IMR-90 (cell line): ENCODE results near the gene EIF3K. TPM values are rescaled to one million over a fixed set of nuclear protein-coding genes. Genes with fewer than 3 reads are reported as not detected.
A peak's percentile ranks its signal among the peaks of the same experiment; 100 is the strongest.

Experiments
- ATAC-seq: fragments of 200-7000 bp; cut with Tn5 transposase; 2 replicates; pipeline ENCODE4 v1.9.1; 2020; ENCODE audit warnings: low read depth, mild to moderate bottlenecking, moderate library complexity
- BruUV-seq: library from RNA; stranded (reverse); fragments of 400-500 nt; replicated peaks from 2 replicates; lab custom pipeline; 2021; lab: Mats Ljungman, UMichigan
- CTCF ChIA-PET: fragments of 300-600 bp; formaldehyde crosslinking; extraction: SDS; loops from one replicate; lab custom pipeline; 2021; ENCODE audit warnings: antibody characterized with exemption; lab: Yijun Ruan, JAX
- POLR2A ChIA-PET: fragments of 300-600 bp; sonication (Branson Sonifier 250); formaldehyde crosslinking; loops from one replicate; lab custom pipeline; 2022; ENCODE audit warnings: antibody characterized with exemption; ENCODE audit not compliant: unreplicated experiment; lab: Charles Lee
- DNase-seq: peaks from one replicate; pipeline ENCODE4 v3.0.0; 2013
- H2AFZ ChIP-seq: replicated peaks from 2 replicates; pipeline ENCODE3; 2013; ENCODE audit warnings: low read length, mild to moderate bottlenecking; ENCODE audit not compliant: poor library complexity
- H2AK5ac ChIP-seq: 2 replicates; pipeline ENCODE4 v1.6.1; 2013; ENCODE audit warnings: low read depth, low read length, inconsistent platforms
- H2AK9ac ChIP-seq: replicated peaks from 2 replicates; pipeline ENCODE3; 2013; ENCODE audit warnings: mild to moderate bottlenecking, low read depth, low read length, moderate library complexity; ENCODE audit not compliant: poor library complexity
- H2BK120ac ChIP-seq: 2 replicates; pipeline ENCODE4 v1.6.1; 2013; ENCODE audit warnings: low read depth, low read length, inconsistent platforms
- H2BK15ac ChIP-seq: 3 replicates; pipeline ENCODE4 v1.6.1; 2013; ENCODE audit warnings: low read depth, low read length, inconsistent platforms
- H2BK20ac ChIP-seq: 2 replicates; pipeline ENCODE4 v1.6.1; 2013; ENCODE audit warnings: low read depth, mild to moderate bottlenecking, inconsistent platforms, low read length, moderate library complexity
- H2BK5ac ChIP-seq: 2 replicates; pipeline ENCODE4 v1.6.1; 2013; ENCODE audit warnings: mild to moderate bottlenecking, low read depth, low read length, inconsistent platforms; ENCODE audit not compliant: poor library complexity, severe bottlenecking
- H3K14ac ChIP-seq: replicated peaks from 2 replicates; pipeline ENCODE4 v1.6.1; 2013; ENCODE audit warnings: low read depth, low read length, inconsistent platforms
- H3K18ac ChIP-seq: 2 replicates; pipeline ENCODE4 v1.6.1; 2013; ENCODE audit warnings: low read depth, low read length, control low read depth
- H3K23ac ChIP-seq: 2 replicates; pipeline ENCODE4 v1.6.1; 2013; ENCODE audit warnings: low read depth, low read length, inconsistent platforms
- H3K27ac ChIP-seq: 2 replicates; pipeline ENCODE4 v1.5.1; 2013; ENCODE audit warnings: mild to moderate bottlenecking, control low read depth, low read length; ENCODE audit not compliant: insufficient read depth
- H3K27me3 ChIP-seq: 2 replicates; pipeline ENCODE4 v1.6.1; 2013; ENCODE audit warnings: low read length; ENCODE audit not compliant: control insufficient read depth, insufficient read depth
- H3K36me3 ChIP-seq: 2 replicates; pipeline ENCODE4 v1.6.1; 2013; ENCODE audit warnings: low read length, mixed read lengths; ENCODE audit not compliant: control insufficient read depth, insufficient read depth
- H3K4ac ChIP-seq: 2 replicates; pipeline ENCODE4 v1.6.1; 2013; ENCODE audit warnings: low read depth, low read length, inconsistent platforms
- H3K4me1 ChIP-seq: 2 replicates; pipeline ENCODE4 v1.6.1; 2013; ENCODE audit warnings: low read length, mixed read lengths; ENCODE audit not compliant: control insufficient read depth, insufficient read depth
- H3K4me2 ChIP-seq: 2 replicates; pipeline ENCODE4 v1.6.1; 2013; ENCODE audit warnings: low read depth, mild to moderate bottlenecking, control low read depth, low read length, moderate library complexity
- H3K4me3 ChIP-seq: 2 replicates; pipeline ENCODE4 v1.5.1; 2013; ENCODE audit warnings: low read depth, mild to moderate bottlenecking, control low read depth, low read length, moderate library complexity; ENCODE audit not compliant: insufficient read depth
- H3K56ac ChIP-seq: 2 replicates; pipeline ENCODE4 v1.6.1; 2013; ENCODE audit warnings: low read length, inconsistent platforms; ENCODE audit not compliant: insufficient read depth; ENCODE audit errors: extremely low read depth
- H3K79me1 ChIP-seq, 2 experiments: 2 replicates each; pipeline ENCODE4 v1.6.1; 2013; ENCODE audit warnings: low read length in 2 of 2, inconsistent platforms in 1 of 2, low read depth in 1 of 2
- H3K9ac ChIP-seq: 2 replicates; pipeline ENCODE4 v1.6.1; 2013; ENCODE audit warnings: low read depth, low read length, control low read depth
- H3K9me1 ChIP-seq: 2 replicates; pipeline ENCODE4 v1.6.1; 2013; ENCODE audit warnings: low read length, inconsistent platforms; ENCODE audit not compliant: insufficient read depth
- H3K9me3 ChIP-seq: 2 replicates; pipeline ENCODE4 v1.6.1; 2013; ENCODE audit warnings: low read length; ENCODE audit not compliant: control insufficient read depth, insufficient read depth
- H4K20me1 ChIP-seq: 2 replicates; pipeline ENCODE4 v1.6.1; 2013; ENCODE audit warnings: low read length, inconsistent platforms; ENCODE audit not compliant: insufficient read depth
- H4K5ac ChIP-seq: 2 replicates; pipeline ENCODE4 v1.6.1; 2013; ENCODE audit warnings: mild to moderate bottlenecking, low read depth, low read length, control low read depth
- H4K8ac ChIP-seq, 2 experiments: 2 replicates each; pipeline ENCODE4 v1.6.1; 2013; ENCODE audit warnings: low read depth in 2 of 2, low read length in 2 of 2, control low read depth in 1 of 2, inconsistent platforms in 1 of 2
- H4K91ac ChIP-seq: 2 replicates; pipeline ENCODE4 v1.6.1; 2013; ENCODE audit warnings: low read depth, low read length, inconsistent platforms; ENCODE audit not compliant: insufficient read depth
- BHLHE40 ChIP-seq: fragments of 150-350 bp; IDR thresholded peaks from 2 replicates; pipeline ENCODE4 v1.6.1; 2016; ENCODE audit warnings: mild to moderate bottlenecking, low read depth, low read length
- CEBPB ChIP-seq: IDR thresholded peaks from 2 replicates; pipeline ENCODE4 v1.6.1; 2012; ENCODE audit warnings: low read depth, low read length, improper control_type of control experiment
- CHD1 ChIP-seq: IDR thresholded peaks from 2 replicates; pipeline ENCODE4 v1.6.1; 2012; ENCODE audit warnings: low read depth, low read length, improper control_type of control experiment
- CTCF ChIP-seq: conservative IDR thresholded peaks from 2 replicates; pipeline ENCODE4 v1.5.1; 2012; ENCODE audit warnings: mild to moderate bottlenecking, low read depth, low read length, improper control_type of control experiment
- ELK1 ChIP-seq: fragments of 150-350 bp; IDR thresholded peaks from 2 replicates; pipeline ENCODE4 v1.6.1; 2016; ENCODE audit warnings: low read depth, mild to moderate bottlenecking, low read length, moderate library complexity, borderline replicate concordance
- FOS ChIP-seq: fragments of 150-350 bp; IDR thresholded peaks from 2 replicates; pipeline ENCODE4 v1.6.1; 2016; ENCODE audit warnings: low read depth, low read length
- MAZ ChIP-seq: IDR thresholded peaks from 2 replicates; pipeline ENCODE4 v1.6.1; 2012; ENCODE audit warnings: low read depth, mild to moderate bottlenecking, low read length, improper control_type of control experiment, moderate library complexity, borderline replicate concordance
- NFE2L2 ChIP-seq: fragments of 150-350 bp; IDR thresholded peaks from 2 replicates; pipeline ENCODE4 v1.6.1; 2016; ENCODE audit warnings: low read depth, mild to moderate bottlenecking, low read length
- POLR2A ChIP-seq: IDR thresholded peaks from 2 replicates; pipeline ENCODE4 v1.6.1; 2012; ENCODE audit warnings: mild to moderate bottlenecking, low read depth, low read length
- RAD21 ChIP-seq: IDR thresholded peaks from 2 replicates; pipeline ENCODE4 v1.6.1; 2012; ENCODE audit warnings: low read length, improper control_type of control experiment
- RCOR1 ChIP-seq: IDR thresholded peaks from 2 replicates; pipeline ENCODE4 v1.6.1; 2012; ENCODE audit warnings: mild to moderate bottlenecking, low read length, improper control_type of control experiment; ENCODE audit not compliant: insufficient replicate concordance
- RFX5 ChIP-seq: IDR thresholded peaks from 2 replicates; pipeline ENCODE4 v1.8.0; 2012; ENCODE audit warnings: low read depth, mild to moderate bottlenecking, low read length, moderate library complexity
- SMC3 ChIP-seq: fragments of 150-350 bp; IDR thresholded peaks from 2 replicates; pipeline ENCODE4 v1.6.1; 2016; ENCODE audit warnings: low read depth, mild to moderate bottlenecking, antibody characterized with exemption, low read length, moderate library complexity
- USF2 ChIP-seq: fragments of 150-350 bp; IDR thresholded peaks from 2 replicates; pipeline ENCODE4 v1.6.1; 2017; ENCODE audit warnings: mild to moderate bottlenecking, antibody characterized with exemption, low read length, low read depth
- WGBS, 2 experiments: methylation state at CpG; one replicate each; pipeline versions ENCODE4 v1.1.5 to v1.1.7; 2013; ENCODE audit warnings: missing lambda C conversion rate in 2 of 2; ENCODE audit not compliant: insufficient read length in 1 of 2; ENCODE audit errors: extremely low coverage in 2 of 2; 5-methylcytosine and 5-hydroxymethylcytosine counted together
- dilution Hi-C: fragments of 300-500 bp; cut with HindIII; formaldehyde crosslinking; loops from one replicate; pipeline ENCODE4 v1.14.3; 2018; ENCODE audit warnings: low sequenced_read_pairs; ENCODE audit not compliant: unreplicated experiment
- in situ Hi-C: fragments of 300-500 bp; cut with MboI; formaldehyde crosslinking; loops from 3 replicates; pipeline ENCODE4 v1.14.3; 2019; ENCODE audit warnings: low sequenced_read_pairs, inconsistent platforms, mixed read lengths
- intact Hi-C: fragments of 100-400 bp; cut with micrococcal nuclease; formaldehyde crosslinking; loops from 2 replicates; pipeline ENCODE4 v1.10.0; 2022
- polyA plus RNA-seq, 3 experiments: library from polyadenylated mRNA; depleted of rRNA; stranded (reverse); fragments of >200 nt; gene quantifications; 2 replicates each; pipeline ENCODE4 v1.2.3, GENCODE V29; 2012; ENCODE audit warnings: low replicate concordance in 1 of 3
- total RNA-seq: library from RNA; depleted of rRNA; stranded (reverse); fragments of >200 nt; gene quantifications from 2 replicates; pipeline ENCODE4 v1.2.3, GENCODE V29; 2012

Gene EIF3K
- total and polyA plus RNA-seq, 2 of the 4 experiments (the other 2 are of a cell fraction) = 575 to 1,137 TPM

GRCh38 chr19:38647368-38647965 lies 28.5 kb downstream of the EIF3K start, which contains the start of gene ACTN4:
Gene ACTN4 (plus strand): TSS chr19:38647649. CDS start chr19:38647746, 97 bp downstream.
- H4K5ac ChIP-seq = peak within 1 kb of the TSS; percentile 62
- H3K9me3 ChIP-seq = no peaks in the 10 kb centered on the region
- peak within 1 kb of the TSS; percentile 80 for H3K4me3 ChIP-seq
- H3K27me3 ChIP-seq = no peaks in the 10 kb centered on the region
- ChIA-PET POLR2A (interaction anchor here (1.0 kb wide), 2 partner anchors 65 to 202 kb away, joined by 3 to 4 read pairs; no protein-coding TSS in a partner anchor), CTCF (interaction anchor here (0.6 to 1.2 kb wide), 2 partner anchors 13 to 160 kb away, joined by 4 to 5 read pairs; no protein-coding TSS in a partner anchor)
- H3K56ac ChIP-seq = peak within 1 kb of the TSS; percentile 97
- H3K14ac ChIP-seq = peak within 1 kb of the TSS; percentile 93
- H3K4me2 ChIP-seq = peak within 1 kb of the TSS; percentile 100
- H4K20me1 ChIP-seq = peaks cover 46% of the 10 kb centered on the region
- H2BK15ac ChIP-seq = peak within 1 kb of the TSS; percentile 86; the same call in 1 of the 3 replicates
- peaks cover 21% of the 10 kb centered on the region for H3K4me1 ChIP-seq
- H2BK120ac ChIP-seq = peak within 1 kb of the TSS; percentile 74
- intact Hi-C loops (loop anchor here (5.0 kb wide), 1 partner anchor 285 kb away; the partner anchor contains the start of genes MRPS12 and SARS2), dilution Hi-C loops (no loop called here), in situ Hi-C loops (loop anchor here (25.0 kb wide), 1 partner anchor 410 kb away; no protein-coding TSS in a partner anchor)
- 1% methylated on average over 52 of the region's 77 CpGs; no CpG with 5 or more reads in 1 of the 2 experiments for WGBS, 2 experiments
- H2AK5ac ChIP-seq = peak within 1 kb of the TSS; percentile 97
- peaks cover 13% of the 10 kb centered on the region for H3K9me1 ChIP-seq
- H2BK5ac ChIP-seq = peak within 1 kb of the TSS; percentile 93
- 0 out of 2 replicates have a peak, but pooled peaks cover 1% of the 10 kb centered on the region for H3K36me3 ChIP-seq
- H3K9ac ChIP-seq = peak within 1 kb of the TSS; percentile 100
- peak within 1 kb of the TSS; percentile 71 for H4K91ac ChIP-seq
- H3K18ac ChIP-seq = peak within 1 kb of the TSS; percentile 85
- peak within 1 kb of the TSS; percentile 83 for H3K4ac ChIP-seq
- peak within 1 kb of the TSS; percentile 87 to 91 for H4K8ac ChIP-seq
- H3K27ac ChIP-seq = peak within 1 kb of the TSS; percentile 91
- BruUV-seq = no TSS peak
- 0 out of 2 replicates have a peak within 1 kb of the TSS, but pooled peaks have one; percentile 9 for H2BK20ac ChIP-seq
- H2AFZ ChIP-seq = peak within 1 kb of the TSS; percentile 89
- H2AK9ac ChIP-seq = peak within 1 kb of the TSS; percentile 99
- H3K23ac ChIP-seq = peak within 1 kb of the TSS; percentile 97
- H3K79me1 ChIP-seq = peaks cover 0 to 15% of the 10 kb centered on the region in 2 experiments; a peak in 2 of 4 replicates
- DNase-seq (peak; percentile 94), ATAC-seq (peak; percentile 87)
- TF ChIP-seq CEBPB (no peak), RCOR1 (no peak), MAZ (peak; percentile 91), NFE2L2 (no peak), FOS (peak; percentile 51; the same call in 1 of the 2 replicates), POLR2A (peak; percentile 98), RFX5 (no peak), ELK1 (no peak), CHD1 (peak; percentile 27; the same call in 1 of the 2 replicates), SMC3 (peak; percentile 11; the same call in 1 of the 2 replicates), CTCF (no peak), RAD21 (peak; percentile 16; the same call in 1 of the 2 replicates), BHLHE40 (no peak), USF2 (no peak)
